Activated T-helper 1 cell treated with anti-CD3 and anti-CD28 coated beads, Interleukin-2, amount 50 U/mL, for 16 hours (primary cell): ENCODE data around the gene MTX2.

Experiments
- DNase-seq, 2 donors: peaks; one replicate each; pipeline ENCODE4 v3.0.0-alpha.2; 2020; ENCODE audit warnings: low read depth in 1 of 2, low spot score in 1 of 2

Gene MTX2

GRCh38 chr2:176269319-176270099, at the start of gene MTX2:
Gene MTX2, plus strand, starts transcription at chr2:176269442. Its CDS starts 188 bp downstream, at chr2:176269630.
- DNase-seq = peak; percentile 26 to 37

GRCh38 chr2:176227874-176228273, 41.4 kb upstream of the MTX2 start:
- no peak for DNase-seq

GRCh38 chr2:176234156-176234555, 35.1 kb upstream of the MTX2 start:
- DNase-seq = no peak

DNA sequence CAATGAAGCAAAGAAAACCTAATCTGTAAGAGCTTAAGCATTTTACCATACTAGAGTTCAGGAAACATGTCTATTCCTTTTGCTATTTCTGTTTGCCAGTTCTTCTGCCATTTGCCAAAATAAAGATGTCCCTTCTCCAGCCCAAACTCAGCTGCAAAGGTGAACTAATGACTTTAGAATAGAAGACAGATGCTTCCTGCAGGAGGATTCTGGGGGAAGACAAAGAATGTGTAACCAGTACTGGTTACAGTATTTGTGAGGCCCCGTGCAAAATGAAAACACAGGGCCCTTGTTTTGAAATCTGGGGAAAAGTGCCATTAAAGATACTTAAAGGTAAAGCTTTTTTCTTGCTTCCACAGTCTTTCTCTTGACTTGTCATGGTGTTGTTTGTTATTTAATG, 34.3 kb upstream of the MTX2 start:
- no peak for DNase-seq

DNA sequence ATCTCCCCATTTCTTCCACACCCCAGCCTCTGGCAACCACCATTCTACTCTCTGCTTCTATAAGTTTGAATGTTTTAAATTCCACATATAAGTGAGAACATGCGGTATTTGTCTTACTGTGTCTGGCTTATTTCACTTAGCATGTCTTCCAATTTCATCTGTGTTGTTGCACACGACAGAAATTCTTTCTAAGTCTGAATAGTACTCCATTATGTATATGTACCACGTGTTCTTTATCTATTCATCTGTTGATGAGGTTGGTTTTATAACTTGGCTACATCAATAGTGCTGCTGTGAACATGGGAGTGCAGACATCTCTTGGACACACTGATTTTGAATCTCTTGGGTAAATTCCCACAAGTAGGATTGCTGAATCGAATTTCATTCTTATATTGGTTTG, 31.8 kb upstream of the MTX2 start:
- no peak for DNase-seq

GRCh38 chr2:176239031-176239430, 30.2 kb upstream of the MTX2 start:
- no peak for DNase-seq

DNA sequence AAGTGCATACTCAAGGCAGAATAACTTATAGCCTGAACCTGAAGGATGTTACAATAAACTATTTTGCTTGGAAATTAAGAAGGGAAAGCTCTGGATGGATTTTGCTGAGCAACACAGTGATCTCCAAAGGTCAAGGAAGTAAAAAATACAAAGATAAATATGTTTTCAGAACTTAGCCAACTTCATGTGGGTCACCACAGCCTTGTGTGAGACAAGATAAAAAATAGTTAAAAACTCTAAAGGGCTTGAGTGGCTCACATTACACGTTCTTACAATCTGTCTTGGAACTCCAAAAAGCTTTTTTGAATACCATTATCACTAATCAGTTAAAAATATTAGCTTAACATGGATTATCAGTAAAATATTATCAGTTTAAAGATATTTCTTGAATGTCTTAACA, 28.9 kb upstream of the MTX2 start:
- no peak for DNase-seq

DNA sequence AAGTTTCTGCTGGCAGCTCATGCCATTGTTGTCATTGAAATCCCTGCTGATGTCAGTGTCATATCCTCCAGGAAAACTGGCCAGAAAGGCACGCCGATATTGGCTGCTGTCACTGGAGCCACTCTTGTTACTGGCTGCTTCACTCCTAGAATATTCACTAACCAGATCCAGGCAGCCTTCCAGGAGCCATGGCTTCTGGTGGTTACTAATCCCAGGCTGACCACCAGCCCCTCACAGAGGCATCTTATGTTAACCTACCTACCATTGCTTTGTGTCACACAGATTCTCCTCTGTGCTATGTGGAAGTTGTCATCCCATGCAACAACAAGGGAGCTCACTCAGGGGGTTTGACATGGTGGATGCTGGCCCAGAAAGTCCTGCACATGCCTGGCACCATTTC, 27.0 kb upstream of the MTX2 start:
- DNase-seq = no peak

GRCh38 chr2:176246331-176246730, 22.9 kb upstream of the MTX2 start:
- DNase-seq = no peak

DNA sequence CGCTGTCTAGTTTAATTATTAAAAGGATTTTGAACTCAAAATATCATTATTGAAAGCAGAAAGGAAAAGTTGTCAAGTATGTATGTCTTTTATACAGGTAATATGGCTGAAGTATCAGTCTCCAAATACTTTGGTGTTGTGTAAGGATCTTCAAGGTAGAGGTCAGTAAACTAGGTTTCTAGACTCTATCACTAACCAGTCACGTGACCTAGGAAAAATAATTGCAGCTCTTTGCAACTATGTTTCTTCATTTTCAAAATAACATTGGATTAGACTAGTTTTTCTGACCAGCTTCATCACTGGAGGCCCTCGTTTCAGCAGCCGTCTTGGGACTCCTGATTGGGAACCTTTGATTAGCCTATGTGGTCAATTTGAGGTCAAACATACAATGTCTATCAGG, 21.4 kb upstream of the MTX2 start:
- DNase-seq = no peak

GRCh38 chr2:176251928-176252327, 17.3 kb upstream of the MTX2 start:
- DNase-seq = no peak

- no peak for DNase-seq
These were observed 8.6 kb upstream of the MTX2 start for GRCh38 chr2:176260689-176261088.

DNA sequence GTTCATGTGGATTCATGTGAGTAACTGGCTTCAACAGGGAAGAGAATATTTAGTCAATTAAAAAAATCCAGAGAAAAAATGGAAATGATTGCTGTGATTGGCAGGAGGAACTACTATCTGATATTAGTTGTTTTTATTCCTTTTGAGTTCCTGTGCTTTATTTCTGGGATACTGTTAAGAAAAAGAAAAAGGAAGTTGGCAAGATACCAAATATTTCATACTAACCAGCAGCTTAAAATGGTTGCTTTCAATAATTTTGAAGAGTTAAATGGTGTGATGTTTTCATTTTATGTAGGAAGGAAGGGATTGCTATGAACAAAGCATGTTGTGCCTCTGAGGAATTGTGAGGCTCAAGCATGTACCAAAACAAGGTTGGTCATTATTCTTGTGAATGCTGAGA, 8.1 kb upstream of the MTX2 start:
- DNase-seq = no peak

DNA sequence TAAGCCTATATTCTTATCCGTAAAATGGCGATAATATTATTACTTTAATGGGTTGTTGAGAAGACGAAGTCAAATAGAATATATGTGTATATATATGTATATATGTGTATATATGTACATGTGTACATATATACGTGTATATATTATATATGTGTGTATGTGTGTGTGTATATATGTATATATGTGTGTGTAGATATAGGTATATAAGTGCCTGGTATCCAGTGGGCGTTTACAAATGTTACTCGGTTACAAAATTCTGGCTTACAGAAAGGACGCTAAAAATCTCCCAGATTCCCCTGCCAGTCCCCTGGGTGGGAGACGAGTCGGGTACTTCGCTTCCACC, 295 bp upstream of the MTX2 start:
- no peak for DNase-seq

DNA sequence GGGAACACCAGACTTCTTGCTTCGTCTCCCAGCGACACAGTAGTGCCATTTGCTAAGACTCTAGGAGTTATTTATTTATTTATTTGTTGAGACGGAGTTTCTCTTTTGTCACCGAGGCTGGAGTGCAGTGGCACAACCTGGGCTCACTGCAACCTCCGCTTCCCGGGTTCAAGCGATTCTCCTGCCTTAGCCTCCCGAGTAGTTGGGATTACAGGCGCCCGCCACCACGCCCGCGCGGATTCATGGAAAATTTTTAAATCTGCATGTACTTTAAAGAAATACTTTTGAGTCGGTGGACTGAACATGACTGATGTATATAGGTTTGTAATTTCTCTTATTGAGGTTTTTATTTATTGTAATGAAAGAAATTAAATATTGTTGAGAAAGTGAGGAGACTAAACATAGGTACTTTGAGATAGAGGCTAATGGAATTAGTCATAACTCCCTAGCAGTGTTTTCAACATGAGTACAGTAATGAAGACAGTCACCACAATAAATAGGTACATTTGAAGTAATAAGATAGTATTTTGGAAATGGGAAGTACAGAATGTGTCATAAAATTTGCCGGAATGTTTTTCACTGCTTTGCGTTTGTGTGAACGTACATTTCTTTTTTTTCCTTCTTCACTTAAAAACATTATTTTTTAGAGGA, 983 bp downstream of the MTX2 start:
- no peak for DNase-seq

GRCh38 chr2:176272870-176273459, 3.7 kb downstream of the MTX2 start:
- no peak for DNase-seq

GRCh38 chr2:176278927-176279326, 9.7 kb downstream of the MTX2 start:
- no peak for DNase-seq

DNA sequence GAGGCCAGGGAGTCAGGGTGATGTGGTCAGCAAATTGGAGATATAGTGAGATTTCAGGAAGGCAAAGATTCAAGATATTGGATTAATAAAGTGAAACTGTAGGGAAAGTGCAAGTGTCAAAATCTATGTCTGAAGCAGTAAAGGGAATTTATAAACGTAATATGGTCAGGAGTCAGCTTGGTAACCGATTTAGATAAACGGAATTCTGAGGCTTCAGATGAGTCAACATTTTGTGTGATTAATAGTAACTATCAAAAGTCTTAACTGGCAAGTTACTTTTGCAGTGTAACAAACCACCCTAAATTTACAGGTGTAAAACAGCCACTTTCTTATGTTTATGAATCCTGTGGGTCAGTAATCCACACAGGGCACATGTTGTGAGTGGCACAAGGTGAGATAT, 10.9 kb downstream of the MTX2 start:
- DNase-seq = no peak

- no peak for DNase-seq
These were observed 11.8 kb downstream of the MTX2 start for GRCh38 chr2:176280867-176281658.

DNA sequence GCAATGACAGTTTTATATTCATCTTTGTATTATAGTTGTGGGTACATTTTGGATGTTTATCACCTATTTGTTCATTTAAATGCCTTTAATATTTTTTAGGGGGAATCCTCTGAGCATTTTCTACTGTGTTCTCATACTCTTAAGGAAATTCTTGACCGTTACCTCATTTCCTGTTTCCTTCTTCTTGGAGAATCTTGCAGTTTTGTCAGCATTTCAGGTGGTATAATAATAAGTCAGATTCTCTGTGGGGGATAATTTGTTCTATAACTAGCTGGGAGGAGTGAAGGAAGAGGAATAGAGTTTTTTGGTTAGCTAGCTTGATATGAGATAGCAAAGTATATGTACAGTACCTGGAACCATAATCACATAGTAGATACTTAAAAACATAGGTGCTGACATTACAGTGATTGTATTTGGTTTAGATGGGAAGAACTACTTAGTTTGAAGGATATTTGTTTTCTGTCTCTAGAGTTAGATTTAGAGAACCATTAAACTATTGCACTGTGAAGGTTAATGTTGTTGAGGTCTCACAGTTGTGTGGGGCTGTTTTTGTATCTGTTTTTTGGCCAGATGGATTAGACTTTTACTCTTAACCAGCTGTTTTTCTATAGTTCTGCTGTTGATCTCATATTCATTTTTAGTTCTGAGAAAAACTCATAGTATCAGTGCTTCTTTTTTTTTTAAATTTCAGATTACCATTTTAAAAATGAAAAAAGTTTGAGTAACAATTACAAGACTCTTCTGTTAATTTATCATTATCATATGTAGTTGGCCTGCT, 14.2 kb downstream of the MTX2 start:
- DNase-seq = no peak

GRCh38 chr2:176284461-176285049, 15.3 kb downstream of the MTX2 start:
- no peak for DNase-seq
